Measurements from ENCODE around the gene POM121C. TPM values are rescaled to one million over a fixed set of nuclear protein-coding genes. Genes with fewer than 3 reads are reported as not detected.

The POM121C gene
- total and polyA plus RNA-seq, 10 of the 15 experiments (the other 5 are each of a cell fraction or from before 2014, with no cell fraction given), result 6.3 to 62.8 (median 17.1) TPM

DNA sequence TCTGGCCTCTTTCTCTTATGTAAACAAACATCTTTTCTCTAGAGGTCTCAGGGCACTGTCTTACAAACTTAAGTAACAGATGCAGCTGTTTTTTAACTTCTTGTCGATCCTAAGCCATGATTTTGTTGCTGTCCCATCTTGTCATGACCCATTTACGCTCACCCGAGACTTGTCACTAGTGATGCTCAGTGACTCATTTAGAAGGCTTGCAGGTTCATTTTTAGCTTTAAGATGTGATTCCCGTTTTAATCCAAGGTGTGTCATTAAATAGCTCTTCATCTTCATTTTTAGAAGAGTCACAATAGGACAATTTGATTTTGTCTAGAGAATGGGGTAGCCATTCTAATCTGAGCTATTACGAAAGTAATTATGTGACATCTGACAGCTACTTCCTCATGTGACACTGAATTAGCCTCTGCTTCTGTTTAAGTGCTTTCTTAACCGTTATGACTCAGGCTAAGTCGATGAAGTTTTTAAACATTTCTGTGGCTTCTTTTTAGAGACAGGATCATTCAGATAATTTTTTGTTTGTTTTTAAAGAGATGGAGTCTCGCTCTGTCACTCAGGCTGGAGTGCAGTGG, 48.7 kb upstream of the POM121C start (continued):
- TF ChIP-seq TAF1 (IDR thresholded peaks at IDR 0.05; ENCODE audit: borderline replicate concordance, low read depth, low read length) (no peak), CBX5 (IDR thresholded peaks at IDR 0.05; ENCODE audit: low read depth) (no peak), SUZ12 (IDR thresholded peaks at IDR 0.05; ENCODE audit: unreplicated experiment) (no peak), HCFC1 (IDR thresholded peaks at IDR 0.05; ENCODE audit: low read length) (no peak), RUNX3 (IDR thresholded peaks at IDR 0.05; ENCODE audit: low read length) (peak; percentile 59; the same call in 1 of the 2 replicates), SREBF1 (IDR thresholded peaks at IDR 0.05; ENCODE audit: low read length) (no peak), ATF7 (IDR thresholded peaks at IDR 0.05; ENCODE audit: low read depth) (peak; percentile 63), ZNF274 (IDR thresholded peaks at IDR 0.05; ENCODE audit: insufficient read depth, insufficient read length) (no peak), NBN (IDR thresholded peaks at IDR 0.05) (peak; percentile 24; the same call in 1 of the 2 replicates), CHD1 (IDR thresholded peaks at IDR 0.05; ENCODE audit: low read depth, low read length) (no peak), NR2C2 (IDR thresholded peaks at IDR 0.05; ENCODE audit: borderline replicate concordance, control insufficient read depth, insufficient read length, low read depth) (no peak), ESRRA (IDR thresholded peaks at IDR 0.05; ENCODE audit: low read length) (no peak), NFIC (IDR thresholded peaks at IDR 0.05; ENCODE audit: low read depth, low read length) (peak; percentile 65; the same call in 1 of the 2 replicates), GABPA (IDR thresholded peaks at IDR 0.05; ENCODE audit: low read depth) (no peak), CREB1 (IDR thresholded peaks at IDR 0.05; ENCODE audit: low read depth) (peak; percentile 56), NR2F1 (conservative IDR thresholded peaks at IDR 0.05) (0 out of 2 replicates have a peak, but pooled peaks have one; percentile 30), TCF12 (IDR thresholded peaks at IDR 0.05; ENCODE audit: low read depth, low read length) (no peak), WRNIP1 (IDR thresholded peaks at IDR 0.05; ENCODE audit: borderline replicate concordance, low read depth, low read length) (no peak), SMARCA5 (IDR thresholded peaks at IDR 0.05) (no peak), ZNF24 (IDR thresholded peaks at IDR 0.05) (peak; percentile 92)
- TF ChIP-seq, protein P1, sequence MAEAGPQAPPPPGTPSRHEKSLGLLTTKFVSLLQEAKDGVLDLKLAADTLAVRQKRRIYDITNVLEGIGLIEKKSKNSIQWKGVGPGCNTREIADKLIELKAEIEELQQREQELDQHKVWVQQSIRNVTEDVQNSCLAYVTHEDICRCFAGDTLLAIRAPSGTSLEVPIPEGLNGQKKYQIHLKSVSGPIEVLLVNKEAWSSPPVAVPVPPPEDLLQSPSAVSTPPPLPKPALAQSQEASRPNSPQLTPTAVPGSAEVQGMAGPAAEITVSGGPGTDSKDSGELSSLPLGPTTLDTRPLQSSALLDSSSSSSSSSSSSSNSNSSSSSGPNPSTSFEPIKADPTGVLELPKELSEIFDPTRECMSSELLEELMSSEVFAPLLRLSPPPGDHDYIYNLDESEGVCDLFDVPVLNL (IDR thresholded peaks at IDR 0.05; ENCODE audit: low read depth, low read length), result no peak
- TF ChIP-seq, protein P2, sequence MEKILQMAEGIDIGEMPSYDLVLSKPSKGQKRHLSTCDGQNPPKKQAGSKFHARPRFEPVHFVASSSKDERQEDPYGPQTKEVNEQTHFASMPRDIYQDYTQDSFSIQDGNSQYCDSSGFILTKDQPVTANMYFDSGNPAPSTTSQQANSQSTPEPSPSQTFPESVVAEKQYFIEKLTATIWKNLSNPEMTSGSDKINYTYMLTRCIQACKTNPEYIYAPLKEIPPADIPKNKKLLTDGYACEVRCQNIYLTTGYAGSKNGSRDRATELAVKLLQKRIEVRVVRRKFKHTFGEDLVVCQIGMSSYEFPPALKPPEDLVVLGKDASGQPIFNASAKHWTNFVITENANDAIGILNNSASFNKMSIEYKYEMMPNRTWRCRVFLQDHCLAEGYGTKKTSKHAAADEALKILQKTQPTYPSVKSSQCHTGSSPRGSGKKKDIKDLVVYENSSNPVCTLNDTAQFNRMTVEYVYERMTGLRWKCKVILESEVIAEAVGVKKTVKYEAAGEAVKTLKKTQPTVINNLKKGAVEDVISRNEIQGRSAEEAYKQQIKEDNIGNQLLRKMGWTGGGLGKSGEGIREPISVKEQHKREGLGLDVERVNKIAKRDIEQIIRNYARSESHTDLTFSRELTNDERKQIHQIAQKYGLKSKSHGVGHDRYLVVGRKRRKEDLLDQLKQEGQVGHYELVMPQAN (conservative IDR thresholded peaks at IDR 0.05), result no peak
- TF ChIP-seq, protein P3, sequence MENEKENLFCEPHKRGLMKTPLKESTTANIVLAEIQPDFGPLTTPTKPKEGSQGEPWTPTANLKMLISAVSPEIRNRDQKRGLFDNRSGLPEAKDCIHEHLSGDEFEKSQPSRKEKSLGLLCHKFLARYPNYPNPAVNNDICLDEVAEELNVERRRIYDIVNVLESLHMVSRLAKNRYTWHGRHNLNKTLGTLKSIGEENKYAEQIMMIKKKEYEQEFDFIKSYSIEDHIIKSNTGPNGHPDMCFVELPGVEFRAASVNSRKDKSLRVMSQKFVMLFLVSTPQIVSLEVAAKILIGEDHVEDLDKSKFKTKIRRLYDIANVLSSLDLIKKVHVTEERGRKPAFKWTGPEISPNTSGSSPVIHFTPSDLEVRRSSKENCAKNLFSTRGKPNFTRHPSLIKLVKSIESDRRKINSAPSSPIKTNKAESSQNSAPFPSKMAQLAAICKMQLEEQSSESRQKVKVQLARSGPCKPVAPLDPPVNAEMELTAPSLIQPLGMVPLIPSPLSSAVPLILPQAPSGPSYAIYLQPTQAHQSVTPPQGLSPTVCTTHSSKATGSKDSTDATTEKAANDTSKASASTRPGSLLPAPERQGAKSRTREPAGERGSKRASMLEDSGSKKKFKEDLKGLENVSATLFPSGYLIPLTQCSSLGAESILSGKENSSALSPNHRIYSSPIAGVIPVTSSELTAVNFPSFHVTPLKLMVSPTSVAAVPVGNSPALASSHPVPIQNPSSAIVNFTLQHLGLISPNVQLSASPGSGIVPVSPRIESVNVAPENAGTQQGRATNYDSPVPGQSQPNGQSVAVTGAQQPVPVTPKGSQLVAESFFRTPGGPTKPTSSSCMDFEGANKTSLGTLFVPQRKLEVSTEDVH (IDR thresholded peaks at IDR 0.05; ENCODE audit: low read depth, partially characterized antibody), result no peak
- TF ChIP-seq, protein P4, sequence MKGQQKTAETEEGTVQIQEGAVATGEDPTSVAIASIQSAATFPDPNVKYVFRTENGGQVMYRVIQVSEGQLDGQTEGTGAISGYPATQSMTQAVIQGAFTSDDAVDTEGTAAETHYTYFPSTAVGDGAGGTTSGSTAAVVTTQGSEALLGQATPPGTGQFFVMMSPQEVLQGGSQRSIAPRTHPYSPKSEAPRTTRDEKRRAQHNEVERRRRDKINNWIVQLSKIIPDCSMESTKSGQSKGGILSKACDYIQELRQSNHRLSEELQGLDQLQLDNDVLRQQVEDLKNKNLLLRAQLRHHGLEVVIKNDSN (IDR thresholded peaks at IDR 0.05; ENCODE audit: borderline replicate concordance, extremely low read length, insufficient read depth, low read depth, low read length), result no peak
- TF ChIP-seq, protein P5, sequence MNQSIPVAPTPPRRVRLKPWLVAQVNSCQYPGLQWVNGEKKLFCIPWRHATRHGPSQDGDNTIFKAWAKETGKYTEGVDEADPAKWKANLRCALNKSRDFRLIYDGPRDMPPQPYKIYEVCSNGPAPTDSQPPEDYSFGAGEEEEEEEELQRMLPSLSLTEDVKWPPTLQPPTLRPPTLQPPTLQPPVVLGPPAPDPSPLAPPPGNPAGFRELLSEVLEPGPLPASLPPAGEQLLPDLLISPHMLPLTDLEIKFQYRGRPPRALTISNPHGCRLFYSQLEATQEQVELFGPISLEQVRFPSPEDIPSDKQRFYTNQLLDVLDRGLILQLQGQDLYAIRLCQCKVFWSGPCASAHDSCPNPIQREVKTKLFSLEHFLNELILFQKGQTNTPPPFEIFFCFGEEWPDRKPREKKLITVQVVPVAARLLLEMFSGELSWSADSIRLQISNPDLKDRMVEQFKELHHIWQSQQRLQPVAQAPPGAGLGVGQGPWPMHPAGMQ (IDR thresholded peaks at IDR 0.05; ENCODE audit: borderline replicate concordance), result no peak
